ENCODE results near the gene RNF44.

Gene RNF44

DNA sequence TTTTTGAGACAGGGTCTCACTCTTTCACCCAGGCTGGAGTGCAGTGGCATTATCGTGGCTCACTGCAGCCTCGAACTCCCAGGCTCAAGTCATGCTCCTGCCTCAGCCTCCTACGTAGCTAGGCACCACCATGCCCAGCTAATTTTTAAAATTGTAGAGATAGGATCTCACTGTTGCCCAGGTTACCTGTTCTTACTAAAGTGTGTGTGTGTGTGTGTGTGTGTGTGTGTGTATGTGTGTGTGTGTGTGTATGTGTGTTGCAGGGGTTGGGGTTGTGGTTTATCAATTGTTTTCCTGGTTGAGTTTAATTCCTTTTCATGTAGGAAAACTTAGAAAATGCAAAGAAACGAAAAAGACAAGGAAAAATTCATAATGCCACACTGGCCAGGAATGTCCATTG lies 21.8 kb downstream of the RNF44 start:
- TF ChIP-seq TAF1 (IDR thresholded peaks at IDR 0.05; ENCODE audit: borderline replicate concordance, insufficient read depth, low read length): no peak

DNA sequence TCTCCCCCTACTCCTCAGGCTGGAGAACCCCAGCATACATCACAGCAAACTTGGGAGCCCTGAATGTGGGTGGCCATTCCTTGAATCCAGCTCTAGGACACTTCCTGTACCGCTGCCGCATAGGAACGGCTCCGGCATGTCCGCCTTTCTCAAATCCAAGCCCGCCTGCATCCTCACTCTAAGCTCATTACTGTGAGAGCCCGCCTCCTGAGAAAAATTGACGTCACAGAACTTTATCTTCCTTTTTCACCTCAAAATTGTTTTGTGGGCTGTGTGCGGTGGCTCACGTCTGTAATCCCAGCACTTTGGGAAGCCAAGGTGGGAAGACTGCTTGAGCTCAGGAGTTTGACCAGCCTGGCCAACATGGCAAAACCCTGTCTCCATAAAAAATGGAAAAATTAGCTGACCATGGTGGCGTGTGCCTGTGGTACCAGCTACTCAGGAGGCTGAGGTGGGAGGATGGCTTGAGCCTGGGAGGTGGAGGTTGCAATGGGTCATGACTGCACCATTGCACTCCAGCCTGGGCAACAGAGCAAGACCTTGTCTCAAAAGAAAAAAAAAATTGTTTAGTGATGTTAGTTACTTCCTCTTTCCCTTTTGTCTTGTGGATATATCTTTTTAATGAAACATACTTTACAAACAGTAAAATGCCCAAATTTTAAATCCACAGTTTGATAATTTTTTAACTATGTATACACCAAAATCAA lies 22.8 kb downstream of the RNF44 start:
- TF ChIP-seq SIN3A (IDR thresholded peaks at IDR 0.05; ENCODE audit: borderline replicate concordance, insufficient read depth, low read length): no peak

- TF ChIP-seq REST (IDR thresholded peaks at IDR 0.05; ENCODE audit: insufficient read depth in 1 of 2, low read depth in 2 of 2, low read length in 2 of 2) (no peak), FOXP2 (optimal IDR thresholded peaks at IDR 0.05; ENCODE audit: borderline replicate concordance, extremely low read depth, extremely low read length, insufficient read depth) (no peak), TAF1 (IDR thresholded peaks at IDR 0.05; ENCODE audit: borderline replicate concordance, insufficient read depth, low read length) (no peak), SIN3A (IDR thresholded peaks at IDR 0.05; ENCODE audit: borderline replicate concordance, insufficient read depth, low read length) (no peak), POLR2AphosphoS5 (IDR thresholded peaks at IDR 0.05; ENCODE audit: low read depth, low read length) (no peak)
Measured at GRCh38 chr5:176513788-176514187, 23.4 kb downstream of the RNF44 start.

GRCh38 chr5:176508603-176509002 lies 28.6 kb downstream of the RNF44 start:
- no peak for TF ChIP-seq TAF1 (IDR thresholded peaks at IDR 0.05; ENCODE audit: borderline replicate concordance, insufficient read depth, low read length)
- TF ChIP-seq SIN3A (IDR thresholded peaks at IDR 0.05; ENCODE audit: borderline replicate concordance, insufficient read depth, low read length): no peak
- no peak for TF ChIP-seq REST (IDR thresholded peaks at IDR 0.05; ENCODE audit: insufficient read depth in 1 of 2, low read depth in 2 of 2, low read length in 2 of 2)
- no peak for TF ChIP-seq FOXP2 (optimal IDR thresholded peaks at IDR 0.05; ENCODE audit: borderline replicate concordance, extremely low read depth, extremely low read length, insufficient read depth)
- TF ChIP-seq POLR2AphosphoS5 (IDR thresholded peaks at IDR 0.05; ENCODE audit: low read depth, low read length): no peak

- TF ChIP-seq SIN3A (IDR thresholded peaks at IDR 0.05; ENCODE audit: borderline replicate concordance, insufficient read depth, low read length) (no peak), REST (IDR thresholded peaks at IDR 0.05; ENCODE audit: insufficient read depth in 1 of 2, low read depth in 2 of 2, low read length in 2 of 2) (no peak), FOXP2 (optimal IDR thresholded peaks at IDR 0.05; ENCODE audit: borderline replicate concordance, extremely low read depth, extremely low read length, insufficient read depth) (no peak), TAF1 (IDR thresholded peaks at IDR 0.05; ENCODE audit: borderline replicate concordance, insufficient read depth, low read length) (no peak), POLR2AphosphoS5 (IDR thresholded peaks at IDR 0.05; ENCODE audit: low read depth, low read length) (no peak)
Measured at GRCh38 chr5:176507911-176508310, 29.3 kb downstream of the RNF44 start.

- TF ChIP-seq SIN3A (IDR thresholded peaks at IDR 0.05; ENCODE audit: borderline replicate concordance, insufficient read depth, low read length): no peak
- no peak for TF ChIP-seq TAF1 (IDR thresholded peaks at IDR 0.05; ENCODE audit: borderline replicate concordance, insufficient read depth, low read length)
- no peak for TF ChIP-seq FOXP2 (optimal IDR thresholded peaks at IDR 0.05; ENCODE audit: borderline replicate concordance, extremely low read depth, extremely low read length, insufficient read depth)
- no peak for TF ChIP-seq POLR2AphosphoS5 (IDR thresholded peaks at IDR 0.05; ENCODE audit: low read depth, low read length)
- TF ChIP-seq REST (IDR thresholded peaks at IDR 0.05; ENCODE audit: insufficient read depth in 1 of 2, low read depth in 2 of 2, low read length in 2 of 2): no peak
Measured at GRCh38 chr5:176503496-176503895, 33.7 kb downstream of the RNF44 start.
